AG08396 (cell line): ENCODE measurements around the gene LDAF1.
A peak's percentile ranks its signal among the peaks of the same experiment; 100 is the strongest.
"Not testable (repeated sequence)": the region's sequence is repeated elsewhere in the genome, so short reads cannot be mapped to it uniquely, and the experiment has no call there.

ENCODE experiments used
- DNase-seq: peaks from one replicate; pipeline ENCODE4 v3.0.0; 2012; ENCODE audit warnings: low spot score, mixed read lengths

LDAF1 gene

DNA sequence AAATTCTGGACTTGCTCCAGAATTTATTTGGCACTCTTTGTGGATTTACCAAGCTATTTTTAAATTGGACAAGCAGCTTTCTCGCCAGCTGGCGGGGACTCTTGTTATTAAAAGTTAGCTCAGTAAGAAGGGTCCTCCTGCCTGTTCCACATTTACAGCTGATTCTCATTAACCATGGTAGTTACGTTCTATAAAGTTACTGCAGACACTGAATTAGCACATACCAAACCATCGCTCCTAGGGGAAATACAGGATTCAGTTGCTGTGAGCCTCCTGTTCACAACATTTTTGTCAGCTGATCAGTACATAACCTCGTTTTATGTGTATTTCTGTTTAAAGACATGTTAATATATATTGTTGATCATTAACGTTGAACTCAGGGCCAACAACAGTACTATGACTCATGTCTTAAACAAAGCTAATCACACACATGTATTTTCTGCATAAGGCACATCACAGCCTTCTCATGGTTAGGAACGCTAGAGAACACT is 4.2 kb downstream of the LDAF1 start:
- DNase-seq: no peak

GRCh38 chr16:21163576-21163975 is 5.1 kb downstream of the LDAF1 start:
- DNase-seq: no peak

DNA sequence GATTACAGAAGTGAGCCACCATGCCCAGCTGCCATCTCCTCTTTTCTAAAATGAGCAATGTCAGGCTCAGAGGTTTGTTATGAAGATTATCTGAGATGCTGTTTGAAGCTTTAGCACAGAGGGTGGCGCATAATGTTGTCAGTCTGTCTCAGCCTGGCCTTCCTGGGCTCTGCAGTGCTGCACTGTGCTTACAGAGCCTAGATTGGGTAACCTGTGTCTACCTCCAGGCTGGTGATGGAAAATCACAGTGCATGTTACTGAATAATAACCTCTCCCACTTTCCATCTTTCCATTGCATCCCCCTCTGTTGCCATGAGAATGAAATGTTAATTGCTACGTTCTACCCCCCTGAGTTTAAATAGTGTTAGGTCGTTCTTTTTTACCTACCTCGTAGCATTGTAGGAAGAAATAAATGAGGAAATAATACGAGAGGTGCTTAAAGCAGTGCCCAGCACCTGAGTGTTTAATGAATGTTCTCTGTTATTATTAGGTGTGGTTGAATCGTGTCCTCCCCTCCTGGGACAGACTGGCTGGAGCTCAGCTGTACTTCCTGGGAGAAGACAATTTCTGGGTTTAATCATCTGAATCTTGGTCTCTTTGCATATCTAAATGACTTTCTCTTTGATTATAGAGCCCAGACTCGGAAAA is 6.2 kb downstream of the LDAF1 start:
- DNase-seq: no peak

- DNase-seq: peak; percentile 34
Measured at GRCh38 chr16:21166561-21166961, 8.1 kb downstream of the LDAF1 start.

- DNase-seq: peak; percentile 78
Measured at GRCh38 chr16:21167360-21167759, 8.9 kb downstream of the LDAF1 start.

- DNase-seq: no peak
Measured at GRCh38 chr16:21167929-21168602, 9.6 kb downstream of the LDAF1 start.

GRCh38 chr16:21169249-21169981 is 10.9 kb downstream of the LDAF1 start:
- DNase-seq: peak; percentile 28

- DNase-seq: not testable (repeated sequence)
Measured at GRCh38 chr16:21170116-21170515, 11.6 kb downstream of the LDAF1 start.

DNA sequence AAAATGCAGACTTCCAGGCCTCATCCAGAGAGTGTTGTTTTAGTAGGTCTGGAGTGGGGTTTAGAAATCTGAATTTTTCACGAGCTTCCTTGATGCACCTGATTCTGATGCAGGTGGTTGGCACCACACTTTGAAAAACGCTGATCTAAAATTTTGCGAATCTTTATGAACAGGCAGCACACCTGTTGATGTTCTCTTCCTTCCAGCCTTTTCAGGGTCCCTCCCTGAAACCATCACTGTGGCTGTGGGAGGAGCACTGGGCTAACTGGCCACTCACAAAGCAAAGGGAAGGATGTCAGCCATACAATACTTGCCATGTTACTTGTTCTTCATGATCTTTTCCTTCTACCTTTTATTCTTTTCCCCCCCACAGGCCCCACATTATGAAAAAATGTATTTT is 14.2 kb downstream of the LDAF1 start:
- DNase-seq: no peak

DNA sequence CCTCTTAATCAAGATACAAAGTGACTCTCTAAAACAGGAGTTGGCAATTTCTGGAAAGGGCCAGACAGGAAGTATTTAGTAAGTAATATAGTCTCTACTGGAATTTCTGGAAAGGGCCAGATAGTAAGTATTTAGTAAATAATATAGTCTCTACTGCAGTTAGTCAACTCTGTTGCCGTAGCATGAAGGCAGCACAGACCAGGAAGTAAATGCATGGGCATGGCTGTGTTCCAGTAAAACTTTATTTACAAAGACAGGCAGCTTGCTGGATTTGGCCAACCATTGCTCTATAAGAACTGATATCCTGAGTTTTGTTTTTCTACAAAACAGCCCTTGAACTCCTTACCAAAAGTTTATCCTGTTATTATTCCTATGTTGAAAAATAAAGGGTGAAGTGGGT is 16.9 kb downstream of the LDAF1 start:
- DNase-seq: no peak

DNA sequence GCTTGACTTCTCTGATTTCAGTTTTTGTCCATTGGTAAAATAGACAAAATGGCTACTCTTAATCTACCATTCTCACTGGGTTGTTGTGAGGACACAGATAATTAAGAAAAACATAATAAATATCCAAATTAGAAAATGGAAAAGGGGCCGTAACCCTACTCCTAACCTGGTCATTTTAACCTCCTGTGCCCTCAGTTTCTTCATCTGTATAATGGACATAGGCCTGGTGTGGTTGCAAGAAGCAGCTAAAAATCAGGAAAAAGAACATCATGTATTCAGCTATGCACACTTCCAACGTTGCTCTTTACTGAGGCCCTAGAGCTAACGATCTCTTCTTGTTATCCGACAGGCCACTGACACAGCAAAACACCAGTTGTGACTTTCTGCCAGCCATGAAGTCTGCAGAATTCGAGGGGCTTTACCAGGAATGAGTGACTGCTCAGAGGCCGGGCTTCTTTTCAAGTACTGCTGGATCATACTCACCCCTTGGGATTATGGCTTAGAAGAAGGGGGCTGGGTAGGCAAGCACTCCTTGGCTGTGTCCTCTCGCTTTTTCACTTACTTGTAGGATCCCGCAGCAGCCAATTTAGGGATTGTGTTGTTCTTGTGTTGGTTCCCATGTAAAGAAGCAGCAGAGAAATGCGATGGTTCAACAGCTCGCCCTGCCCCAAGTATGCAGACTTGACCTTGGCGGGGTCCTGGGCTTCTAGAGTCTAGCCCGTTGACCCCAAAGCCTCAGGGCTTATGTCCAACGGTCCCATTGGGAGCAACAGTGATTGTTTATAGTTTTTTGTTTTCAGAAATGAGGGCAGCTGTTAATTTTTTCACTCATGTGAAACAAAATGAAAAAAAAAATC is 20.9 kb downstream of the LDAF1 start:
- no peak for DNase-seq

DNA sequence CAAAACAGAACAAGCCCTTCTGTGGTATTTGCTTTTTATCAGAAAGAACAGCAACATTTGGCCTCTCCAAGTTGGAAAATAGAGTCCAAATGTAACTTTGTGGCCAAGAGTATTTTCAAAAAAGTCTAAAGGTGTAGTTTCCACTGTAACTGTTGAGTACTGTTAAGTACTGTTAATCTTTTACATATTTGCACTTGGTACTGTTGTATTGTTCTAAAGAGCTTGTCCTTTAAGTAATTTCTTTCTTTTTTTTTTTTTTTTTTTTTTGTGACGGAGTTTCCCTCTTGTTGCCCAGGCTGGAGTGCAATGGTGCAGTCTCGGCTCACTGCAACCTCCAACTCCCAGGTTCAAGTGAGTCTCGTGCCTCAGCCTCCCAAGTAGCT is 21.5 kb downstream of the LDAF1 start:
- DNase-seq: no peak

DNA sequence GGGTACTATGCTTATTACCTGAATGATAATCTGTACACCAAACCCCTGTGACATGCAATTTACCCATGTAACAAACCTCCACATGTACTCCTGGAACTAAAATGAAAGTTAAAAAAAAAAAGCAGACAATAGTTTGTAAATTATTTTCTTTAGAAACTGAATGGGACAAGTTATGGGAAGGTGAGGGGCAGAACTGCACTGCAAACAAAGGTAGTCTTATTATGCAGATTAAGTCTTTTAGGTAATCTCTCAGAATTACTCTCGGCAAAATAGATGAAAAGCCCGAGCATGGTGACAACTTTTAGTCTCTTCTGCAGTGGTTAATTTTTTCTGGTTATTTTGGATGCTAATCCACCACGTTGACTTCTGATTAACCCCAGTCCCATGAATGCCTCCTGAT is 25.5 kb downstream of the LDAF1 start:
- no peak for DNase-seq

- DNase-seq: no peak
Measured at GRCh38 chr16:21184834-21185233, 26.4 kb downstream of the LDAF1 start.

DNA sequence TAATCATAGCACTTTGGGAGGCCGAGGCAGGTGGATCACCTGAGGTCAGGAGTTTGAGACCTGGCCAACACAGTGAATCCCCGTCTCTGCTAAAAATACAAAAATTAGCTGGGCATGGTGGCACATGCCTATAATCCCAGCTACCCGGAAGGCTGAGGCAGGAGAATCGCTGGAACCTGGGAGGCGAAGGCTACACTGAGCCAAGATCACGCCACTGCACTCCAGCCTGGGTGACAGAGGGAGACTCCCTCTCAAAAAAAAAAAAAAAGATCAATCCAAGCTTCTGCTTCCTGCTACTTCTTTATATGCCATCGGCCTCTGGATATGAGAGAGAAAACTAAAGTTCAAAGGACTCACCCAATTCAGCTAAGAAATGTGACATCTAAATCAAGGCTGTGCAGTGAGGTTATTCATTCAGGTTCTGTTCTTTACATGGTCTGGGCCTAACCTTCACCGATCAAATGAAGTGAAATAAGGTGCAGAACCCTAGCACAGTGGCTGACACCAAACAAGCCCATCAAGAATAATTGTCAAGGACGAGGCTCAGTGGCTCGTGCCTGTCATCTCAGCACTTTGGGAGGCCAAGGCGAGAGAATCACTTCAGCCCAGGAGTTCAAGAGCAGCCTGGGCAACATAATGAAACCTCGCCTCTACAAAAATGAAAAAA is 27.3 kb downstream of the LDAF1 start:
- DNase-seq: no peak

- DNase-seq: no peak
Measured at GRCh38 chr16:21186326-21186691, 27.8 kb downstream of the LDAF1 start.

GRCh38 chr16:21189311-21189710 is 30.8 kb downstream of the LDAF1 start:
- no peak for DNase-seq

GRCh38 chr16:21190013-21190412 is 31.5 kb downstream of the LDAF1 start:
- no peak for DNase-seq

GRCh38 chr16:21190599-21190998 is 32.1 kb downstream of the LDAF1 start:
- DNase-seq: no peak

DNA sequence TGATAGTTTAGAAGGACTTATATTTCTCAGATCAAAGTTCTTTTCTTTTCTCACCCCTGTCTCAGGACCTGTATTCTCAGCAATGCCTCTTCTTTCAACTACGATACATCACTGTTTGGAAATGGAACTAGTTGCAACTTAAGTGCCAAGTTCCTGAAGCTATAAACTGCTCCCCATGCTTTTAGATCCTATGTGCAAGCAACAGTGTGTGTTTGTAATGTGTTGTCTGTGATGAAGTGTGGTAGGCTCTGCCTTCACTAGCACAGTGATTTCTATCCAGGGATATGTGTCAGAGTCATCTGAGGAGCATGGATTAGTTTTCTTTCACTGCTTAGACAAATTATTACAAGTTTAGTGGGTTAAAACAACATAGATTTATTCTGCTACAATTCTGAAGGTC is 34.5 kb downstream of the LDAF1 start:
- no peak for DNase-seq

- peak; percentile 10 for DNase-seq
Measured at GRCh38 chr16:21194771-21195301, 36.4 kb downstream of the LDAF1 start.
